ENCODE data around the gene NUDT6. TPM values are rescaled to one million over a fixed set of nuclear protein-coding genes. Genes with fewer than 3 reads are reported as not detected.

The NUDT6 gene
- total RNA-seq = 2.9 and 8.1 TPM in 2 replicates

GRCh38 chr4:122921971-122922876 is at the start of gene NUDT6:
Gene NUDT6, minus strand, starts transcription at chr4:122922597. Its CDS starts 25 bp downstream, at chr4:122922572.

Other genes with a start within 250 kb of the NUDT6 start
- 2.5 and 3.4 TPM in 2 replicates for gene BBS12, start 189.9 kb downstream of the NUDT6 start, total RNA-seq
- gene FGF2, start 95.8 kb downstream of the NUDT6 start, total RNA-seq = 34.1 and 60.1 TPM in 2 replicates

Measured in cardiac atrium fibroblast (primary cell).